HG03442 (cell line): ENCODE measurements around the gene SLC35F6.
"Not testable (repeated sequence)": the region's sequence is repeated elsewhere in the genome, so short reads cannot be mapped to it uniquely, and the experiment has no call there.

Experiments used
- ATAC-seq: cut with Tn5 transposase; IDR thresholded peaks from one replicate; pipeline ENCODE4 v1.9.1; 2021; ENCODE audit warnings: mild to moderate bottlenecking, moderate library complexity; ENCODE audit not compliant: unreplicated experiment

Gene SLC35F6

GRCh38 chr2:26730549-26731344 is 33.3 kb upstream of the SLC35F6 start:
- no peak for ATAC-seq

- ATAC-seq, result no peak
Observed at GRCh38 chr2:26731714-26732113, 32.4 kb upstream of the SLC35F6 start.

- ATAC-seq, result no peak
Observed at GRCh38 chr2:26732446-26732845, 31.6 kb upstream of the SLC35F6 start.

- ATAC-seq, result no peak
Observed at GRCh38 chr2:26733413-26733812, 30.7 kb upstream of the SLC35F6 start.

GRCh38 chr2:26735097-26735496 is 29.0 kb upstream of the SLC35F6 start:
- ATAC-seq, result no peak

- ATAC-seq, result no peak
Observed at GRCh38 chr2:26735883-26736588, 28.0 kb upstream of the SLC35F6 start.

GRCh38 chr2:26737221-26737620 is 26.9 kb upstream of the SLC35F6 start:
- no peak for ATAC-seq

GRCh38 chr2:26738481-26738880 is 25.6 kb upstream of the SLC35F6 start:
- ATAC-seq, result no peak

GRCh38 chr2:26739514-26739913 is 24.6 kb upstream of the SLC35F6 start:
- no peak for ATAC-seq

- ATAC-seq, result no peak
Observed at GRCh38 chr2:26740346-26740745, 23.7 kb upstream of the SLC35F6 start.

GRCh38 chr2:26740890-26741302 is 23.2 kb upstream of the SLC35F6 start:
- ATAC-seq, result no peak

- no peak for ATAC-seq
Observed at GRCh38 chr2:26742048-26742770, 21.9 kb upstream of the SLC35F6 start.

GRCh38 chr2:26743852-26744251 is 20.2 kb upstream of the SLC35F6 start:
- ATAC-seq, result no peak

GRCh38 chr2:26744953-26745352 is 19.1 kb upstream of the SLC35F6 start:
- no peak for ATAC-seq

GRCh38 chr2:26745609-26746327 is 18.3 kb upstream of the SLC35F6 start:
- ATAC-seq, result no peak

GRCh38 chr2:26746934-26747333 is 17.1 kb upstream of the SLC35F6 start:
- no peak for ATAC-seq

GRCh38 chr2:26749787-26750420 is 14.2 kb upstream of the SLC35F6 start:
- ATAC-seq, result not testable (repeated sequence)

GRCh38 chr2:26750467-26750866 is 13.6 kb upstream of the SLC35F6 start:
- ATAC-seq, result not testable (repeated sequence)

GRCh38 chr2:26752656-26753055 is 11.4 kb upstream of the SLC35F6 start:
- no peak for ATAC-seq

- no peak for ATAC-seq
Observed at GRCh38 chr2:26754539-26754938, 9.5 kb upstream of the SLC35F6 start.
